GM19023 (cell line): Measurements from ENCODE around the gene TRIM6.
A peak's percentile ranks its signal among the peaks of the same experiment; 100 is the strongest.
"Not testable (repeated sequence)": the region's sequence is repeated elsewhere in the genome, so short reads cannot be mapped to it uniquely, and the experiment has no call there.

Experiments
- ATAC-seq: cut with Tn5 transposase; IDR thresholded peaks from one replicate; pipeline ENCODE4 v1.9.1; 2021; ENCODE audit warnings: mild to moderate bottlenecking, moderate library complexity; ENCODE audit not compliant: unreplicated experiment

TRIM6 gene

DNA sequence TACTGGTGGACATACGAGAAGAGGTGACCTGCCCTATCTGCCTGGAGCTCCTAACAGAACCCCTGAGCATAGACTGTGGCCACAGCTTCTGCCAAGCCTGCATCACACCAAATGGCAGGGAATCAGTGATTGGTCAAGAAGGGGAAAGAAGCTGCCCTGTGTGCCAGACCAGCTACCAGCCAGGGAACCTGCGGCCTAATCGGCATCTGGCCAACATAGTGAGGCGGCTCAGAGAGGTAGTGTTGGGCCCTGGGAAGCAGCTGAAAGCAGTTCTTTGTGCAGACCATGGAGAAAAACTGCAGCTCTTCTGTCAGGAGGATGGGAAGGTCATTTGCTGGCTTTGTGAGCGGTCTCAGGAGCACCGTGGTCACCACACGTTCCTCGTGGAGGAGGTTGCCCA lies 6.9 kb downstream of the TRIM6 start:
- no peak for ATAC-seq

DNA sequence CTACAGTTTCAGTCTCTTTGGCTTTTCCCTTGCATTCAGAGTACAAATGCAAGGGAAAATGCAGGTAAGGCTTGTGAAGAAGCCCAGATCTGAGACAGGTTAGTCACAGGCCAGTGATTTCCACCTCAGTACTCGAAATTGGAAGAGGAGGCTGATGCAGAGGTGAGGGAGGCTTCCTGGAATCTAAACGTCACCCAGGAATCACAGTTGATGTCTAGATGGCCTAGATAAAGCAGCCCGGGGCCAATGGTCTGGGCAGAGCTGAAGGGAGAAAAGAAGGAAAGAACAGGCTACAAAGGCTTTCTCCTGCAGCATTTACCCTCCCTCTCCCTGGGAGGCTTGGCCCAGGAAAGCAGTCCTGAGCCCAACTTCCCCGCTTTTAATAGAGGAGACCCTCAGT lies 8.5 kb downstream of the TRIM6 start:
- no peak for ATAC-seq

- ATAC-seq = no peak
These were observed 9.4 kb downstream of the TRIM6 start for GRCh38 chr11:5605849-5606248.

DNA sequence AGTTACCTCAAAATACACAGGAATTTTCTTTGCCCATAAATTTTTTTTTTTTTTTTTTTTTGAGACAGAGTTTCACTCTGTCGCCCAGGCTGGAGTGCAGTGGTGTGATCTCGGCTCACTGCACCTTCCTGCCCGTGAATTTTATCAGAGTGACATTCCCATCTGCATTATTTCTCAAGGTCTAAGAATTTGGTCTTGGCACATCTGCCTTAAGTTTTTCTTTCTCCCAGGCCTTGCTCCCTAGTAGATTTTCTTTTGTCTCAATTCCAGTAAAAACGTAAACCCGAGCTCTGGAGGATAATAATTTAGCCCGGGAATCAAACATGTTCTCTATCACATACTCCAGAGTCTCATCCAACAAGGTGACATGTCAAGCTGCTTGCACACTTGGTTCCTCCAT lies 12.4 kb downstream of the TRIM6 start:
- ATAC-seq = no peak

- ATAC-seq = no peak
These were observed 14.0 kb downstream of the TRIM6 start for GRCh38 chr11:5610446-5610845.

DNA sequence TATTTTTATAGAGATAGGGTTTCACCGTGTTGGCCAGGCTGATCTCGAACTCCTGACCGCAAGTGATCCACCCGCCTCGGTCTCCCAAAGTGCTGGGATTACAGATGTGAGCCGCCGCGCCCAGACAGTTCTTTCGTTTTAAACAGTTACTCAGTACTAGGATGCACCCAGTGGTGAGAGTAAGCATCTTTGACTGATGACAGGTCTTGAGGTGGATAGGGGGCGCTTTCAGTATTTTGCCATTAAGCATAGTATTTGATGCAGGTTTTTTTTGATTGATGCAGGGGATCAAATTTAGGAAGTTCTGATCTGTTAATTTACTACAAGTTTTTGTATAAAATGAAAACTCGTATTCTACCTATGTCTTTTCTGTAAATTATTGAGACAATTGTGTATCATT lies 15.2 kb downstream of the TRIM6 start:
- ATAC-seq = no peak

DNA sequence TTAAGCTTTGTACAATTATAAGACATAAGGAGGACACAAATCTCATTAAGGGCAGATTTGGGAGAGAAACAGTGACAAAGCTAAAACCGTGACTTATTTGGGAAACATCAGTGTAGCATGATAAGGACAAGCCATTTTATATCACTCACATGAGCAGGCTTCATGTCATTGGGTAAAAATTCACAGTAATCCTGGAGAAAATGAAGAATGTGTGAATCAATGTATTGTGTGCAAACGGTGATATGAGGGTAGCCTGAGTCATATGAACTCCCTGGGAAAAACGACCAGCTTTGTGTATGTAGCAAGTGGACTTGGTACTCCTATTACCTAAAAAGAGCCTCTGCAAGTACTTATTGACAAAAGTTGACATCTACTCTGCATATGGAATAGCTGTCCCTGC lies 22.4 kb downstream of the TRIM6 start:
- ATAC-seq = no peak

DNA sequence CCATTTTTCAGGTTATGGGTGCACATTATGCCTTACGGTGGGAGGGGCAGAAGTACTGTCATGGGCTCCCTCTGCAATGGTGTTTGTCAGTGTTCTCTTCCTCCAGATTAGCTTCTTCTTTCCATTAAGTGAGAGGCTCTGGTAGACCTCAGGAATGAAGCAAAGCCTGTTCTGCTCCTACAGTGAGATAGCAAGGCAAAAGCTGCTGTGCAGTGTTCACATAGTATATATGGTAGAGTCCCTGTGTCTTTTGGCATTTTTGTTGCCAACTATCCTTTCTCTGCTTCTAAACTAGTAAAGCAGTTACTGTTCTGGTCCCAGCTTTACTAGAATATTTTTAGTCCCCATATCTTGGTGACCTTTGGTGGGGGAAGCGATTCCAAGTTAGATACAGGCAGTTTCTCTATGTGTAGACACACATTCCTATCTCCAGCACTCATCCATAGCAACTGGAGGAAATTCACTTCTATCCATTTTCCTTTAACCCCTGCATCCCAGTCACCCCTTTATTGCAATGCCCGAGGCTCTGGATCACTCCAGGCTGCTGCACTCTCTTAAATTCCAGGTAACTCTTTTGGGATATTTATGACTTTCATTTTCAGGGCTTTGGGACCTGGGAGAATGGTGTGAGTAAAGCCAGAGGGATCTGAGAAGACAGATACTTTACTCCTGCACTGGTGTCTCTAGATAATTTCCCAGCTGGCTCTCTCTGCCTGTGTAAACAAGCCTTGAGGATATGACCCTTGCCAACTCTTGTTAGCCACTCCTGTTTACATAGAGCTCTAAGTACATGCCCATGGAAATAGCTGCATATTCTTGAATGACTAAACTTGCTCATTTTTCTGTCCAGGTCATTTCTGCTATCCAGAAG lies 24.4 kb downstream of the TRIM6 start:
- ATAC-seq = no peak

DNA sequence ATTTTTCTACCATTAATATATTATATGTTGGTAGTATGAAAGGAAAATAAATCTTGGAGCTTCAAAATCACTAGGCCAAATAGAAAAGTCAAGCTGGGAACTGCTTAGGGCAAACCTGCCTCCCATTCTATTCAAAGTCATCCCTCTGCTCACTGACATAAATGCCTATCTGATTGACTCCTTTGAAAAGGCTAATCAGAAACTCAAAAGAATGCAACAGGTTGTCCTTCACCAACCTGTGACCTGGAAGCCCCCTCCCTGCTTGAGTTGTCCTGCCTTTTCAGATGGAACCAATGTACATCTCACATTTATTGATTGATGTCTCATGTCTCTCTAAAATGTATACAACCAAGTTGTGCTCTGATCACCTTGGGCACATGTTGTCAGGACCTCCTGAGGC lies 25.1 kb downstream of the TRIM6 start:
- ATAC-seq = no peak

- ATAC-seq = no peak
These were observed 26.4 kb downstream of the TRIM6 start for GRCh38 chr11:5622802-5623201.

GRCh38 chr11:5624489-5625279 lies 28.2 kb downstream of the TRIM6 start, which contains the start of gene TRIM34:
Gene TRIM34 (plus strand): TSS chr11:5625001. CDS start chr11:5632332, 7,331 bp downstream.
- peak; percentile 97 for ATAC-seq

GRCh38 chr11:5625281-5625680 lies 28.8 kb downstream of the TRIM6 start:
- no peak for ATAC-seq

DNA sequence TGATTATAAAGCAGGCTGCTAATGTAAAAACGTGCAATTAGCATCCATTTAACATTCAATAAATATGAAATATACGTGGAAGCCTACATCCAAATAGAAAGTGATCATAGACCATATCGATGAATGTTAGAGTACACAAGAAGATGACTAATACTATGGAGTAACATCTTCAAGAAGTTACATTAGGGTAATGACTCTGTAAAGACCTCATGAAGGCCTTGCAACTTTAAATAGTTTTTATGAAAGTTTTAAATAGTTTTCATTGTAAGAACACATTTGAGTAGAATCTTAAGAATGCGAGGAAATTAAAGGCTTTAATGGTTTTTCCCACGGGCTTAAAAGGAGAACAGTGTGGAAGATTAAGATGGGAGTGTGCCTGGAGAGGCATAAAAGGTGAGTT lies 29.8 kb downstream of the TRIM6 start:
- no peak for ATAC-seq

DNA sequence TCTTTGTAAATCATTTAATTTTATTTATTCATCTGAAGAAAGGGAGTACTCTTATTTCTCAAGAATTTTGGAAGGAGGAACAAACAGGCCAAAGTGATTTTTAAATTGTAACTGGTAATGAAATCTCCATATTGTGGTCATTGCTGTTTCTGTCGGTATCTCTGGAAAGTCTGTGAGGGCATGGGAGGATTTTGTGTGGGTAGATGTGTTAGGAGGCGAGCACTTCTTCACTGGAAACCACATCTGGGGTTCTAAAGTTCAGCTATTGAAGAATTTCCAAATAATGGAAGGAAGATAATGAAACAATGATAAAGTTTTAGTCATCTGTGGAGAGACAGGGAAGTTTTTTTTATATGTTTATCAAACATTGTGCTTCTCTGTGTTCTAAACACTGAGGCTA lies 35.0 kb downstream of the TRIM6 start:
- no peak for ATAC-seq

GRCh38 chr11:5631969-5632635 lies 35.7 kb downstream of the TRIM6 start:
- peak; percentile 93 for ATAC-seq

- ATAC-seq = no peak
These were observed 43.5 kb downstream of the TRIM6 start for GRCh38 chr11:5639953-5640352.

- ATAC-seq = no peak
These were observed 47.1 kb downstream of the TRIM6 start for GRCh38 chr11:5643585-5643984.

GRCh38 chr11:5646139-5646538 lies 49.7 kb downstream of the TRIM6 start:
- ATAC-seq = no peak

GRCh38 chr11:5655474-5655873 lies 59.0 kb downstream of the TRIM6 start:
- ATAC-seq = no peak

DNA sequence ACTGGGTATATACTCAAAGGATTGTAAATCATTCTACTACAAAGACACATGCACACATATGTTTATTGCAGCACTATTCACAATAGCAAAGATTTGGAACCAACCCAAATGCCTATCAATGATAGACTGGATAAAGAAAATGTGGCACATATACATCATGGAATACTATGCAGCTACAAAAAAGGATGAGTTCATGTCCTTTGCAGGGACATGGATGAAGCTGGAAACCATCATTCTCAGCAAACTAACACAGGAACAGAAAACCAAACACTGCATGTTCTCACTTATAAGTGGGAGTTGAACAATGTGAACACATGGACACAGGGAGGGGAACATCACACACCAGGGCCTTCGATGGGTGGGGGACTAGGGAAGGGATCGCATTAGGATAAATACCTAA lies 60.5 kb downstream of the TRIM6 start:
- not testable (repeated sequence) for ATAC-seq

GRCh38 chr11:5658318-5658717 lies 61.9 kb downstream of the TRIM6 start:
- ATAC-seq = no peak
